SJCRH30 (cell line): ENCODE measurements around the gene ST6GALNAC2. TPM values are rescaled to one million over a fixed set of nuclear protein-coding genes. Genes with fewer than 3 reads are reported as not detected.
"Not testable (repeated sequence)": the region's sequence is repeated elsewhere in the genome, so short reads cannot be mapped to it uniquely, and the experiment has no call there.

Experiments used
- DNase-seq, 2 experiments: peaks; one replicate each; pipeline ENCODE4 v3.0.0-alpha.2; 2015 to 2020
- H3K27ac ChIP-seq: fragments of 250-450 bp; sonication (Bioruptor Pico); 2 replicates; pipeline ENCODE4 v1.5.1; 2020; ENCODE audit warnings: mild to moderate bottlenecking, moderate library complexity
- H3K27me3 ChIP-seq: fragments of 250-450 bp; sonication (Bioruptor Pico); 2 replicates; pipeline ENCODE4 v1.5.1; 2020; ENCODE audit warnings: mild to moderate bottlenecking, moderate library complexity
- H3K36me3 ChIP-seq: fragments of 250-450 bp; sonication (Bioruptor Pico); 2 replicates; pipeline ENCODE4 v1.5.1; 2020; ENCODE audit warnings: mild to moderate bottlenecking, moderate library complexity
- H3K4me1 ChIP-seq: fragments of 250-450 bp; sonication (Bioruptor Pico); 2 replicates; pipeline ENCODE4 v1.5.1; 2020; ENCODE audit warnings: mild to moderate bottlenecking, moderate library complexity
- H3K4me3 ChIP-seq: fragments of 250-450 bp; sonication (Bioruptor Pico); 2 replicates; pipeline ENCODE4 v1.5.1; 2020; ENCODE audit warnings: mild to moderate bottlenecking, moderate library complexity
- H3K9me3 ChIP-seq: fragments of 250-450 bp; sonication (Bioruptor Pico); replicated peaks from 2 replicates; pipeline ENCODE4 v1.5.1; 2020; ENCODE audit warnings: mild to moderate bottlenecking, moderate library complexity
- total RNA-seq: library from RNA; depleted of rRNA; stranded (reverse); fragments of >200 nt; shearing (Covaris generic); gene quantifications from 2 replicates; pipeline ENCODE4 v1.2.3, GENCODE V29; 2014

The ST6GALNAC2 gene
- total RNA-seq, 1 experiment from 2014 or later: not detected

GRCh38 chr17:76612977-76613851 lies 27.6 kb upstream of the ST6GALNAC2 start:
- H3K36me3 ChIP-seq: no peaks in the 10 kb centered on the region
- DNase-seq: peak; percentile 35 to 47
- H3K27me3 ChIP-seq: peaks cover 19% of the 10 kb centered on the region

GRCh38 chr17:76612465-76612864 lies 26.8 kb upstream of the ST6GALNAC2 start:
- Histone ChIP-seq H3K4me3 (no peak overlapping the region), H3K36me3 (no peaks in the 10 kb centered on the region), H3K27ac (no peak overlapping the region), H3K27me3 (peaks cover 19% of the 10 kb centered on the region), H3K4me1 (no peaks in the 10 kb centered on the region), H3K9me3 (peaks cover 5% of the 10 kb centered on the region)
- DNase-seq: no peak

More at GRCh38 chr17:76612977-76613851, 27.6 kb upstream of the ST6GALNAC2 start:
- H3K4me3 ChIP-seq: no peak overlapping the region
- H3K27ac ChIP-seq: no peak overlapping the region
- no peaks in the 10 kb centered on the region for H3K4me1 ChIP-seq
- H3K9me3 ChIP-seq: peaks cover 5% of the 10 kb centered on the region

DNA sequence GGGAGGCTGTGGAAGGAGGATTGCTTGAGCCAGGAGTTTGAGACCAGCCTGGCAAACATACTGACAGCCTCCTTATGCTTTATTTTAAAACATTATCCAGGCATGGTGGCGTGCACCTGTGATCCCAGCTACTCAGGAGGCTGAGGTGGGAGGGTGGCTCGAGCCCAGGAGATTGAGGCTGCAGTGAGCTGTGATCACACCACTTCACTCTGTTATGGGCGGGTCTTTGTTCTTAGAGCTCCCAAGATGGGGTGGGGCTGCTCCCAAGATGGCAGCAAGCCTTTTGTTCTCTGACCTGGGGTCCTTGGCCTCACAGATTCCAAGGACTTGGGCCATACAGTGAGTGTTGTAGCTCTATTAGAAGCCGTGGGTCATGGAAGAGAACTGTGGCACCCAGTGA lies 26.1 kb upstream of the ST6GALNAC2 start:
- Histone ChIP-seq H3K9me3 (peaks cover 5% of the 10 kb centered on the region), H3K4me1 (no peaks in the 10 kb centered on the region), H3K4me3 (no peak overlapping the region)

GRCh38 chr17:76611080-76611749 lies 25.6 kb upstream of the ST6GALNAC2 start:
- not testable (repeated sequence) for H3K27ac ChIP-seq, H3K4me3 ChIP-seq, H3K36me3 ChIP-seq, H3K9me3 ChIP-seq, DNase-seq, H3K4me1 ChIP-seq
- peaks cover 19% of the 10 kb centered on the region for H3K27me3 ChIP-seq

More for the DNA sequence above, 26.1 kb upstream of the ST6GALNAC2 start:
- peaks cover 19% of the 10 kb centered on the region for H3K27me3 ChIP-seq
- no peaks in the 10 kb centered on the region for H3K36me3 ChIP-seq
- no peak overlapping the region for H3K27ac ChIP-seq
- no peak for DNase-seq

DNA sequence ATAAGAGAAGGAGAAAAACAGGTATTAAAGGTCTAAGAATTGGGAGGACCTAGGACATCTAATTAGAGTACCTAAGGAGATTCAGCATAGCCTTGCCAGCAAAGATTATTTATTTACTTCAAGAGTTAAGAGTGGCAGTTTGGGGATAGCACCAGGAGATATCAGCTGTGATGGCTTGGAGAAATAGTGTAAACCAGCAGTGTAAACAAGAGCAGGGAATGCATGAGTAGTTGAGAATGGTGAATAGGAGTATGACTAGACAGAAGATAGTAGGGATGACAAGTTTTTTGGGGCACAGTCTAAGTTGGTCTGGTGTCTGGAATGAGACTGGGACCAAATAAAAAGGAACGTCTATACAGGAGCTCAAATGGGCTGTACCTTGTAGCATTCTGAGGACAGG lies 21.0 kb upstream of the ST6GALNAC2 start:
- H3K36me3 ChIP-seq, H3K9me3 ChIP-seq, H3K4me1 ChIP-seq, H3K4me3 ChIP-seq, DNase-seq, H3K27ac ChIP-seq: not testable (repeated sequence)
- peaks cover 20% of the 10 kb centered on the region; the same call in 1 of the 2 replicates for H3K27me3 ChIP-seq

- Histone ChIP-seq H3K36me3 (no peaks in the 10 kb centered on the region), H3K27me3 (peaks cover 13% of the 10 kb centered on the region; the same call in 1 of the 2 replicates), H3K4me3 (no peak overlapping the region), H3K4me1 (peaks cover 4% of the 10 kb centered on the region; the same call in 1 of the 2 replicates), H3K27ac (no peak overlapping the region), H3K9me3 (no peaks in the 10 kb centered on the region; the same call in 1 of the 2 replicates)
- no peak for DNase-seq
These were observed 15.4 kb upstream of the ST6GALNAC2 start for GRCh38 chr17:76601065-76601464.

DNA sequence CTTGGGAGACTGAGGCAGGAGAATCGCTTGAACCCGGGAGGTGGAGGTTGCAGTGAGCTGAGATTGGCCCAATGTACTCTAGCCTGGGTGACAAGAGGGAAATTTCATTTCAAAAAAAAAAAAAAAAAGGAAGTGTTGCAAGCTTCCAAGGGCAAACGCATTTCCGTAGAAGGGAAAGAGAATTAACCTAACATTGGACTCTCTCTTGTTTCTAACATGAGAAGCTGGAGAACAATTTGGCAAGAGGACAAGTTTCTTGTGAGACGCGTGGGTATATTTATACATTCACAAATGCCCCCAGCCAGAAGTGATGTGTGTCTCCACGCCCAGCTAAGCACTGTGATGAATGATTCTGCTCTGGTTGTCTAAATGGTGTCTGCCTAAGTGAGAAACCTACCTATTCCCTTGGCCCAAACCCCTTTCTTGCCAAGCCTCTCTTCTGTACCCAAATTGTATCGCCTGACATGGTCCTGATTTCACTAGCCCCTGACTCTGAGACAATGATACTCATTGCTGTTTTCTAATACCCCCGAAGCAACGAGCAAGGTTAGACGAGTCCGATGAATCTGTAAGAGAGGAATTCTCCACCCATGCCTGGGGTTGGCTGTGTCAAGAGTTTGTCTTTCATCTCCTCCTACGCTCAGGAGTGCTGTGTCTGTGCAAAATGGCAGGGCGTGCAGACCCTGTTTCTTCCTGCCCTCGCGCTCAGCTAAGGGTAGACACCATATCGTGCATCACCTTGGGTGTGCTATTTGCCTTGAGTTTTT lies 14.2 kb upstream of the ST6GALNAC2 start:
- Histone ChIP-seq H3K27ac (no peak overlapping the region), H3K27me3 (0 out of 2 replicates have a peak, but pooled peaks cover 3% of the 10 kb centered on the region), H3K9me3 (no peaks in the 10 kb centered on the region; the same call in 1 of the 2 replicates), H3K4me3 (no peak overlapping the region), H3K36me3 (no peaks in the 10 kb centered on the region), H3K4me1 (peaks cover 4% of the 10 kb centered on the region; the same call in 1 of the 2 replicates)
- DNase-seq: no peak

DNA sequence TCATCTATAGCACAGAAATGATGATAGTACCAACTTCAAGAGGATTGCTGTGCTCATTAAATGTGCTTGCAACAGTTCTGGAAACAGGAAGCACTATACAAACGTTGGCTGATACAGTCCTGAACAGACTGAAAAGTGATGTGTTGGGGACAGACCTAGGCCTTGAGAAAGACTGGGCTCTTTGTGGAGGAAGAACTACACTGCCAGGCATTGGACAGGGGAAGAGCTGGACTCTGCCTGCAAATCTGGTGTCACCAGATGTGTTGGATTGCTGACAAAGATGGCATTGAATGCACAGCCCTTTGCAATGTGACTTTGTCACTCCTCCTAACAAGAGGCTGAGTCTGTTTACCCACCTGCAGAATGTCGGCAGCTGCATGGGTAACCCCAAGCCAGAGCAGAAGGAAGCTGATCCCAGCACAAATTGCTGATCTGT lies 12.4 kb upstream of the ST6GALNAC2 start:
- Histone ChIP-seq H3K27ac (no peak overlapping the region), H3K9me3 (no peaks in the 10 kb centered on the region; the same call in 1 of the 2 replicates), H3K36me3 (no peaks in the 10 kb centered on the region), H3K27me3 (no peaks in the 10 kb centered on the region; the same call in 1 of the 2 replicates), H3K4me3 (no peak overlapping the region), H3K4me1 (peaks cover 4% of the 10 kb centered on the region; the same call in 1 of the 2 replicates)
- peak in 1 of 2 experiments; percentile 37 for DNase-seq

DNA sequence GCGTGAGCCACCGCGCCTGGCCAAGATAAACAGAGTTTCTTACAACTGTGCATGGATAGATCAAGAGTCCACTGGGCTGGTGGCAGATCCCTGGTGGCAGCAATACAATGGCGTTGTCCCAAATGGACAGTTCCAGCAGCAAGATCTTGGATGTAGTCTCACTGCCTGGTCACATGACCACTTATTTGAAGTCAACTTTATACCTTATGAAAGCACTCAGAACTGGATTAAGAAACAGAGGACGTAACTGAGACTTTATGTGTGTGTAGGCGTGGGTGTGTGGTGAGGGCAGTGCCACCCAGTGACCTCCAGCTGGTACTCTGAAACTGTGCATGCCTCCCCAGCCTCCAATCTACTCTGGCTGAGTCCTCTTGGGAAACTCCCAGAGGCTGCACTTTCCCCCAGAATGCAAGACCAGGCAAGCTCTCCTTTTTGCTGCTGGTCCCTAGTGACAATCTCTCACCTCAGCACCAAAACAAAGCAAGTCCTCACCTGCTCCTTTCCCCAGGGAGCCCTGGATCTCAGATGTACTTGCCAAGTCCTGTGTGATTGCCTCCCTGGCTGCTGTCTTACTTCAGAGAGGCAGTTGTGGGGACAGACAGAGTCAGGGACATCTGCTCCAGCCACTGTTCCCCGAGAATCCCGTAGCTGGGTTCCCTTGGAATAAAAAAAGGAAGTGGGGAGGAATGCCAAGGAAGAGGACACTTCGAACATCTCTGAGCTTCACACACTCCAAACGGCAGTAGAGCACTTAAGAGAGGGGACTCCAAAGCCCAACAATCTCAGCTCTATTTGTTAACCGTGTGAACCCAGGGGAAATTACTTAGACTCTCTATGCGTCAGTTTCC lies 11.7 kb upstream of the ST6GALNAC2 start:
- no peaks in the 10 kb centered on the region for H3K36me3 ChIP-seq
- no peaks in the 10 kb centered on the region for H3K9me3 ChIP-seq
- H3K4me1 ChIP-seq: peaks cover 4% of the 10 kb centered on the region; the same call in 1 of the 2 replicates
- H3K27me3 ChIP-seq: peaks cover under 1% of the 10 kb centered on the region; the same call in 1 of the 2 replicates
- no peak overlapping the region for H3K27ac ChIP-seq
- no peak for DNase-seq
- H3K4me3 ChIP-seq: no peak overlapping the region

- H3K4me3 ChIP-seq: no peak overlapping the region
- H3K9me3 ChIP-seq: no peaks in the 10 kb centered on the region
- no peak overlapping the region for H3K27ac ChIP-seq
- DNase-seq: no peak
- H3K36me3 ChIP-seq: no peaks in the 10 kb centered on the region
- no peaks in the 10 kb centered on the region for H3K4me1 ChIP-seq
- H3K27me3 ChIP-seq: peaks cover 4% of the 10 kb centered on the region; the same call in 1 of the 2 replicates
These were observed 9.0 kb upstream of the ST6GALNAC2 start for GRCh38 chr17:76594690-76595089.

DNA sequence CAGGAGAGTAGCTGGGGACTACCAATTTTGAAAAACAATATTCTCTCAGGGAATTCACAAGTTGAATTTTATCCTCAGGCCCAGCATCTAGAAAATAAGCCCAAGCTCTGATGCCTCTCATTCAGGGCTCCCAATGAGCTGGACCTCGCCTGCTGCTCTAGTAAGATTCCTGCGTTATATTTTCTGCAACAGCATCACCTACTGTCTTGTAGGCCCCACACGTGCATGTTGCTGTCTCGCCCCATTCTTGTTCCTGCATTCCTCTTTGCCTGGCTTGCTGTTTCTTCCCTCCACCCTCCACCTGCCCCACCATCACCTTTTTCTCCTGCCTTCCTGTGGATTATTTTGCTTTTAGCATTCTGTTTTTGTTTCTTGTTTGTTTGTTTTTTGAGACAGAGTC lies 8.3 kb upstream of the ST6GALNAC2 start:
- Histone ChIP-seq H3K4me3 (no peak overlapping the region), H3K36me3 (no peaks in the 10 kb centered on the region), H3K9me3 (no peaks in the 10 kb centered on the region), H3K27ac (no peak overlapping the region), H3K4me1 (no peaks in the 10 kb centered on the region), H3K27me3 (peaks cover 4% of the 10 kb centered on the region; the same call in 1 of the 2 replicates)
- no peak for DNase-seq

GRCh38 chr17:76593384-76593826 lies 7.7 kb upstream of the ST6GALNAC2 start:
- DNase-seq: no peak
- H3K9me3 ChIP-seq: no peaks in the 10 kb centered on the region; the same call in 1 of the 2 replicates
- H3K27me3 ChIP-seq: peaks cover 4% of the 10 kb centered on the region; the same call in 1 of the 2 replicates

GRCh38 chr17:76588182-76588581 lies 2.5 kb upstream of the ST6GALNAC2 start:
- peaks cover 8% of the 10 kb centered on the region for H3K4me1 ChIP-seq
- no peaks in the 10 kb centered on the region; the same call in 1 of the 2 replicates for H3K9me3 ChIP-seq
- H3K27me3 ChIP-seq: peaks cover 4% of the 10 kb centered on the region; the same call in 1 of the 2 replicates
- no peak for DNase-seq
- no peak overlapping the region for H3K4me3 ChIP-seq
- H3K27ac ChIP-seq: no peak overlapping the region
- no peaks in the 10 kb centered on the region for H3K36me3 ChIP-seq

More at GRCh38 chr17:76593384-76593826, 7.7 kb upstream of the ST6GALNAC2 start:
- H3K4me1 ChIP-seq: no peaks in the 10 kb centered on the region
- H3K27ac ChIP-seq: no peak overlapping the region
- H3K4me3 ChIP-seq: no peak overlapping the region
- H3K36me3 ChIP-seq: no peaks in the 10 kb centered on the region
